IMR-90 (cell line): ENCODE data around the gene PNMA8B. TPM values are rescaled to one million over a fixed set of nuclear protein-coding genes. Genes with fewer than 3 reads are reported as not detected.

ENCODE experiments used
- ATAC-seq: fragments of 200-7000 bp; cut with Tn5 transposase; 2 replicates; pipeline ENCODE4 v1.9.1; 2020; ENCODE audit warnings: low read depth, mild to moderate bottlenecking, moderate library complexity
- BruUV-seq: library from RNA; stranded (reverse); fragments of 400-500 nt; replicated peaks from 2 replicates; lab custom pipeline; 2021; lab: Mats Ljungman, UMichigan
- CTCF ChIA-PET: fragments of 300-600 bp; formaldehyde crosslinking; extraction: SDS; loops from one replicate; lab custom pipeline; 2021; ENCODE audit warnings: antibody characterized with exemption; lab: Yijun Ruan, JAX
- POLR2A ChIA-PET: fragments of 300-600 bp; sonication (Branson Sonifier 250); formaldehyde crosslinking; loops from one replicate; lab custom pipeline; 2022; ENCODE audit warnings: antibody characterized with exemption; ENCODE audit not compliant: unreplicated experiment; lab: Charles Lee
- DNase-seq: peaks from one replicate; pipeline ENCODE4 v3.0.0; 2013
- H2AFZ ChIP-seq: replicated peaks from 2 replicates; pipeline ENCODE3; 2013; ENCODE audit warnings: low read length, mild to moderate bottlenecking; ENCODE audit not compliant: poor library complexity
- H2AK5ac ChIP-seq: 2 replicates; pipeline ENCODE4 v1.6.1; 2013; ENCODE audit warnings: low read depth, low read length, inconsistent platforms
- H2AK9ac ChIP-seq: replicated peaks from 2 replicates; pipeline ENCODE3; 2013; ENCODE audit warnings: mild to moderate bottlenecking, low read depth, low read length, moderate library complexity; ENCODE audit not compliant: poor library complexity
- H2BK120ac ChIP-seq: 2 replicates; pipeline ENCODE4 v1.6.1; 2013; ENCODE audit warnings: low read depth, low read length, inconsistent platforms
- H2BK15ac ChIP-seq: 3 replicates; pipeline ENCODE4 v1.6.1; 2013; ENCODE audit warnings: low read depth, low read length, inconsistent platforms
- H2BK20ac ChIP-seq: 2 replicates; pipeline ENCODE4 v1.6.1; 2013; ENCODE audit warnings: low read depth, mild to moderate bottlenecking, inconsistent platforms, low read length, moderate library complexity
- H2BK5ac ChIP-seq: 2 replicates; pipeline ENCODE4 v1.6.1; 2013; ENCODE audit warnings: mild to moderate bottlenecking, low read depth, low read length, inconsistent platforms; ENCODE audit not compliant: poor library complexity, severe bottlenecking
- H3K14ac ChIP-seq: replicated peaks from 2 replicates; pipeline ENCODE4 v1.6.1; 2013; ENCODE audit warnings: low read depth, low read length, inconsistent platforms
- H3K18ac ChIP-seq: 2 replicates; pipeline ENCODE4 v1.6.1; 2013; ENCODE audit warnings: low read depth, low read length, control low read depth
- H3K23ac ChIP-seq: 2 replicates; pipeline ENCODE4 v1.6.1; 2013; ENCODE audit warnings: low read depth, low read length, inconsistent platforms
- H3K27ac ChIP-seq: 2 replicates; pipeline ENCODE4 v1.5.1; 2013; ENCODE audit warnings: mild to moderate bottlenecking, control low read depth, low read length; ENCODE audit not compliant: insufficient read depth
- H3K27me3 ChIP-seq: 2 replicates; pipeline ENCODE4 v1.6.1; 2013; ENCODE audit warnings: low read length; ENCODE audit not compliant: control insufficient read depth, insufficient read depth
- H3K36me3 ChIP-seq: 2 replicates; pipeline ENCODE4 v1.6.1; 2013; ENCODE audit warnings: low read length, mixed read lengths; ENCODE audit not compliant: control insufficient read depth, insufficient read depth
- H3K4ac ChIP-seq: 2 replicates; pipeline ENCODE4 v1.6.1; 2013; ENCODE audit warnings: low read depth, low read length, inconsistent platforms
- H3K4me1 ChIP-seq: 2 replicates; pipeline ENCODE4 v1.6.1; 2013; ENCODE audit warnings: low read length, mixed read lengths; ENCODE audit not compliant: control insufficient read depth, insufficient read depth
- H3K4me2 ChIP-seq: 2 replicates; pipeline ENCODE4 v1.6.1; 2013; ENCODE audit warnings: low read depth, mild to moderate bottlenecking, control low read depth, low read length, moderate library complexity
- H3K4me3 ChIP-seq: 2 replicates; pipeline ENCODE4 v1.5.1; 2013; ENCODE audit warnings: low read depth, mild to moderate bottlenecking, control low read depth, low read length, moderate library complexity; ENCODE audit not compliant: insufficient read depth
- H3K56ac ChIP-seq: 2 replicates; pipeline ENCODE4 v1.6.1; 2013; ENCODE audit warnings: low read length, inconsistent platforms; ENCODE audit not compliant: insufficient read depth; ENCODE audit errors: extremely low read depth
- H3K79me1 ChIP-seq, 2 experiments: 2 replicates each; pipeline ENCODE4 v1.6.1; 2013; ENCODE audit warnings: low read length in 2 of 2, inconsistent platforms in 1 of 2, low read depth in 1 of 2
- H3K9ac ChIP-seq: 2 replicates; pipeline ENCODE4 v1.6.1; 2013; ENCODE audit warnings: low read depth, low read length, control low read depth
- H3K9me1 ChIP-seq: 2 replicates; pipeline ENCODE4 v1.6.1; 2013; ENCODE audit warnings: low read length, inconsistent platforms; ENCODE audit not compliant: insufficient read depth
- H3K9me3 ChIP-seq: 2 replicates; pipeline ENCODE4 v1.6.1; 2013; ENCODE audit warnings: low read length; ENCODE audit not compliant: control insufficient read depth, insufficient read depth
- H4K20me1 ChIP-seq: 2 replicates; pipeline ENCODE4 v1.6.1; 2013; ENCODE audit warnings: low read length, inconsistent platforms; ENCODE audit not compliant: insufficient read depth
- H4K5ac ChIP-seq: 2 replicates; pipeline ENCODE4 v1.6.1; 2013; ENCODE audit warnings: mild to moderate bottlenecking, low read depth, low read length, control low read depth
- H4K8ac ChIP-seq, 2 experiments: 2 replicates each; pipeline ENCODE4 v1.6.1; 2013; ENCODE audit warnings: low read depth in 2 of 2, low read length in 2 of 2, control low read depth in 1 of 2, inconsistent platforms in 1 of 2
- H4K91ac ChIP-seq: 2 replicates; pipeline ENCODE4 v1.6.1; 2013; ENCODE audit warnings: low read depth, low read length, inconsistent platforms; ENCODE audit not compliant: insufficient read depth
- BHLHE40 ChIP-seq: fragments of 150-350 bp; IDR thresholded peaks from 2 replicates; pipeline ENCODE4 v1.6.1; 2016; ENCODE audit warnings: mild to moderate bottlenecking, low read depth, low read length
- CEBPB ChIP-seq: IDR thresholded peaks from 2 replicates; pipeline ENCODE4 v1.6.1; 2012; ENCODE audit warnings: low read depth, low read length, improper control_type of control experiment
- MAFK ChIP-seq: IDR thresholded peaks from 2 replicates; pipeline ENCODE4 v1.6.1; 2012; ENCODE audit warnings: low read depth, low read length, improper control_type of control experiment
- MAZ ChIP-seq: IDR thresholded peaks from 2 replicates; pipeline ENCODE4 v1.6.1; 2012; ENCODE audit warnings: low read depth, mild to moderate bottlenecking, low read length, improper control_type of control experiment, moderate library complexity, borderline replicate concordance
- NFE2L2 ChIP-seq: fragments of 150-350 bp; IDR thresholded peaks from 2 replicates; pipeline ENCODE4 v1.6.1; 2016; ENCODE audit warnings: low read depth, mild to moderate bottlenecking, low read length
- POLR2A ChIP-seq: IDR thresholded peaks from 2 replicates; pipeline ENCODE4 v1.6.1; 2012; ENCODE audit warnings: mild to moderate bottlenecking, low read depth, low read length
- RAD21 ChIP-seq: IDR thresholded peaks from 2 replicates; pipeline ENCODE4 v1.6.1; 2012; ENCODE audit warnings: low read length, improper control_type of control experiment
- WGBS, 2 experiments: methylation state at CpG; one replicate each; pipeline versions ENCODE4 v1.1.5 to v1.1.7; 2013; ENCODE audit warnings: missing lambda C conversion rate in 2 of 2; ENCODE audit not compliant: insufficient read length in 1 of 2; ENCODE audit errors: extremely low coverage in 2 of 2; 5-methylcytosine and 5-hydroxymethylcytosine counted together
- dilution Hi-C: fragments of 300-500 bp; cut with HindIII; formaldehyde crosslinking; loops from one replicate; pipeline ENCODE4 v1.14.3; 2018; ENCODE audit warnings: low sequenced_read_pairs; ENCODE audit not compliant: unreplicated experiment
- in situ Hi-C: fragments of 300-500 bp; cut with MboI; formaldehyde crosslinking; loops from 3 replicates; pipeline ENCODE4 v1.14.3; 2019; ENCODE audit warnings: low sequenced_read_pairs, inconsistent platforms, mixed read lengths
- intact Hi-C: fragments of 100-400 bp; cut with micrococcal nuclease; formaldehyde crosslinking; loops from 2 replicates; pipeline ENCODE4 v1.10.0; 2022
- polyA plus RNA-seq, 3 experiments: library from polyadenylated mRNA; depleted of rRNA; stranded (reverse); fragments of >200 nt; gene quantifications; 2 replicates each; pipeline ENCODE4 v1.2.3, GENCODE V29; 2012; ENCODE audit warnings: low replicate concordance in 1 of 3
- total RNA-seq: library from RNA; depleted of rRNA; stranded (reverse); fragments of >200 nt; gene quantifications from 2 replicates; pipeline ENCODE4 v1.2.3, GENCODE V29; 2012
- TF ChIP-seq, protein P1 (sequence below): fragments of 150-350 bp; IDR thresholded peaks from 2 replicates; pipeline ENCODE4 v1.6.1; 2016; ENCODE audit warnings: low read depth, mild to moderate bottlenecking, low read length, moderate library complexity, borderline replicate concordance
- TF ChIP-seq, protein P2 (sequence below): fragments of 150-350 bp; IDR thresholded peaks from 2 replicates; pipeline ENCODE4 v1.6.1; 2017; ENCODE audit warnings: mild to moderate bottlenecking, antibody characterized with exemption, low read length, low read depth

The PNMA8B gene
- total and polyA plus RNA-seq, 2 of the 4 experiments (the other 2 are of a cell fraction) = 0.12 to 0.18 TPM

DNA sequence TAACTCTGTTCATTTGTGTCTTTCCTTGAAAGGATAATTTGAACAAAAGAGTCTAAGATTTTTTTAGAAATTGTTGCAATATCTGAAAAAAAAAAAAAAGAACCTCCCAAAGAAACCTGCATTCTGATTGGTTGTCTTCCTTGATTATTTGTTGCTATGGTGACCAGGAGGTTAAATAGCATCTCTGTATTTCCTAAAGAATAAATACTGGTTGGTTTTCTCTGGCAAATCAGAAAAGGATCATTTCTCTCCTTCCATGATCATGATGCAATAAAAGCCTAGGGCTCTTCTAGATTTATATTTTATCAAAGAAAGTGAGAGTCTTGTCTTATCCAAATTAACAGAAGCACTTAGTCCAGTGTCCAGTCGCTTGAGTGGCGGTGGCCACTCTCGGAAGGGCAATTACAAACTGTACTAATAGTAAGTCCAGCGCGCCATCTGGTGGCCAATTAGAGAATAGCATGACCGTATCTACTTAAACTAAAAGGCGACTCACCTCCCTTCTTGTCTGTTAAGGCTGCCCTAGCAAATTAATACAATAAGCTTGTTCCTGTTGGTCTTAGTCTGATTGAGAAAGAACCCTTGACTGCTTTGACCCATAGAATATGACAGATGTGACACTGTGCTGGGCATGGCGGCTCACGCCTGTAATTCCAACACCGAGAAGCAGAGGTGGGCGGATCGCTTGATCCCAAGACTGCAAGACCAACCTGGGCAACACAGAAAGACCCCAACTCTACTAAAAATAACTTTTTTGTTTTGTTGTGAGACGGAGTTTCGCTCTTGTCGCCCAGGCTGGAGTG, 47.0 kb upstream of the PNMA8B start (continued):
- TF ChIP-seq MAZ = no peak

DNA sequence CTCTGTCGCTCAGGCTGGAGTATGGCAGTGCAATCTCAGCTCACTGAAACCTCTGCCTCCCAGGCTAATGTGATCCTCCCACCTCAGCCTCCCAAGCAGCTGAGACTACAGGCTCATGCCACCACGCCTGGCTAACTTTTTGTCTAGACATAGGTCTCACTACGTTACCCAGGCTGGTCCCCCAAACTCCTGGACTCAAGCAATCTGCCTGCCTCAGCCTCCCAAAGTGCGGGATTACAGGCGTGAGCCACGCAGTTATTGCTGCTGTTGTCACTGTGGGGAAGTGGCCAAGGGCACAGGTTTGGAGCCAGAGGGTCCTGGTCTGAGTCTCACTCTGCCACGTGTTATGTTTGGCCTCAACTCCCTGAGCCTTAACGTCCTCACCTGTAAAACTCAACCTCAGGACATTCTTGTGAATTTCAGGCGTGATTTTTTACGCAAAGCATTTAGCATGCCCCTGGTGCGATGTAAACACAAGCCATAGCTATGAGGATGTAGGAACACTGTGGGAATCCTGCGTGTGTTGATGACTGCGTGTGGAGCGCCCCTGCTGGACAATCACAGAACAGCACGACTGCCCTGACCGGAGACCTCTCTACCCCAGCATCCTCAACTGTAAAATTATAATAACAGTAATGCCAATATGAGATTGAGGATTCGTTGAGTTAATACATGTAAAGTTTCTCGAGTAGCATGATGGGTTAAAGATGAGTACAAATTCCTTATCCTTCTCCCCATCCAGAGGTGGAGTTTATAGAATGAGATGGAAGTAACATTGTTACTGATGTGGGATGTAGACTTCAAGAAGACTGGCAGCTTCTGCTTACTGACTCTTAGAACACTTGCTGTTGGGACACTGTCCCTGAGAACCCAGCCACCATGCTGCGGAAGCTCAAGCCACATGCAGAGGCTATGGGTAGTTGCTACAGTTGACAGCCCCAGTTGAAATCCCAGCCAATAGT, 41.8 kb upstream of the PNMA8B start:
- Histone ChIP-seq H3K18ac (no peak overlapping the region), H3K9me1 (no peaks in the 10 kb centered on the region), H3K4me3 (no peak overlapping the region), H4K5ac (no peak overlapping the region), H3K27me3 (peaks cover 10% of the 10 kb centered on the region), H3K4me1 (no peaks in the 10 kb centered on the region), H4K20me1 (no peaks in the 10 kb centered on the region), H2AFZ (peak overlapping the region; percentile 14), H3K27ac (no peak overlapping the region), H2BK20ac (no peak overlapping the region), H2BK120ac (no peak overlapping the region), H3K14ac (no peak overlapping the region), H2BK15ac (no peak overlapping the region), H3K36me3 (no peaks in the 10 kb centered on the region), H2AK9ac (no peak overlapping the region), H4K8ac (no peak overlapping the region), H3K9ac (no peak overlapping the region), H2AK5ac (no peak overlapping the region), H3K4me2 (no peak overlapping the region), H4K91ac (no peak overlapping the region), H2BK5ac (no peak overlapping the region), H3K9me3 (no peaks in the 10 kb centered on the region), H3K23ac (no peak overlapping the region), H3K56ac (no peak overlapping the region), H3K4ac (no peak overlapping the region), H3K79me1 (no peaks in the 10 kb centered on the region)
- POLR2A ChIA-PET = no interaction called here
- ATAC-seq = peak; percentile 94
- BruUV-seq = no TSS peak
- DNase-seq = peak; percentile 29
- dilution Hi-C loops (no loop called here), intact Hi-C loops (no loop called here), in situ Hi-C loops (loop anchor here (10.0 kb wide), 1 partner anchor 127 kb away; the partner anchor contains the start of gene DACT3)
- CTCF ChIA-PET = interaction anchor here (0.5 to 1.2 kb wide), 8 partner anchors 8 to 124 kb away, joined by 3 to 8 read pairs (median 4); no protein-coding TSS in a partner anchor
- WGBS, 2 experiments = no CpG with 5 or more reads among the region's 19 CpGs
- TF ChIP-seq MAFK (no peak), CEBPB (no peak), RAD21 (no peak), POLR2A (no peak), BHLHE40 (no peak), MAZ (no peak), NFE2L2 (no peak)
- TF ChIP-seq, protein P1, sequence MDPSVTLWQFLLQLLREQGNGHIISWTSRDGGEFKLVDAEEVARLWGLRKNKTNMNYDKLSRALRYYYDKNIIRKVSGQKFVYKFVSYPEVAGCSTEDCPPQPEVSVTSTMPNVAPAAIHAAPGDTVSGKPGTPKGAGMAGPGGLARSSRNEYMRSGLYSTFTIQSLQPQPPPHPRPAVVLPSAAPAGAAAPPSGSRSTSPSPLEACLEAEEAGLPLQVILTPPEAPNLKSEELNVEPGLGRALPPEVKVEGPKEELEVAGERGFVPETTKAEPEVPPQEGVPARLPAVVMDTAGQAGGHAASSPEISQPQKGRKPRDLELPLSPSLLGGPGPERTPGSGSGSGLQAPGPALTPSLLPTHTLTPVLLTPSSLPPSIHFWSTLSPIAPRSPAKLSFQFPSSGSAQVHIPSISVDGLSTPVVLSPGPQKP = no peak
- TF ChIP-seq, protein P2, sequence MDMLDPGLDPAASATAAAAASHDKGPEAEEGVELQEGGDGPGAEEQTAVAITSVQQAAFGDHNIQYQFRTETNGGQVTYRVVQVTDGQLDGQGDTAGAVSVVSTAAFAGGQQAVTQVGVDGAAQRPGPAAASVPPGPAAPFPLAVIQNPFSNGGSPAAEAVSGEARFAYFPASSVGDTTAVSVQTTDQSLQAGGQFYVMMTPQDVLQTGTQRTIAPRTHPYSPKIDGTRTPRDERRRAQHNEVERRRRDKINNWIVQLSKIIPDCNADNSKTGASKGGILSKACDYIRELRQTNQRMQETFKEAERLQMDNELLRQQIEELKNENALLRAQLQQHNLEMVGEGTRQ = no peak
